GM12878 (cell line): ENCODE data around the gene RALGPS1. TPM values are rescaled to one million over a fixed set of nuclear protein-coding genes. Genes with fewer than 3 reads are reported as not detected.

Experiments
- ATAC-seq: fragments of 200-7000 bp; cut with Tn5 transposase; 3 replicates; pipeline ENCODE4 v1.9.1; 2020; ENCODE audit warnings: mild to moderate bottlenecking, moderate library complexity
- BruUV-seq: library from RNA; stranded (reverse); fragments of 400-500 nt; replicated peaks from 2 replicates; lab custom pipeline; 2021; lab: Mats Ljungman, UMichigan
- CTCF ChIA-PET: fragments of 300-600 bp; sonication (Branson Sonifier 250); formaldehyde crosslinking; extraction: SDS; loops from one replicate; lab custom pipeline; 2021; ENCODE audit warnings: inconsistent platforms; lab: Yijun Ruan, JAX
- POLR2A ChIA-PET: fragments of 350-600 bp; formaldehyde crosslinking; extraction: SDS; loops from one replicate; lab custom pipeline; 2021; ENCODE audit warnings: inconsistent platforms; lab: Charles Lee
- RAD21 ChIA-PET: fragments of 300-600 bp; sonication (Branson Sonifier 250); formaldehyde crosslinking; loops from one replicate; lab custom pipeline; 2023; ENCODE audit warnings: antibody characterized with exemption; ENCODE audit not compliant: unreplicated experiment; lab: Charles Lee
- SMC1A ChIA-PET: fragments of 300-600 bp; sonication (Branson Sonifier 250); formaldehyde crosslinking; loops from one replicate; lab custom pipeline; 2023; ENCODE audit not compliant: unreplicated experiment, uncharacterized antibody; lab: Charles Lee
- DNase-seq: peaks from one replicate; pipeline ENCODE4 v3.0.0-alpha.2; 2011; ENCODE audit warnings: low read depth, low spot score
- FAIRE-seq: peaks from 3 replicates; lab custom pipeline; 2011; peaks lifted over from hg19 to GRCh38; lab: Jason Lieb, UNC
- H2AFZ ChIP-seq: 2 replicates; pipeline ENCODE4 v1.6.0; 2011; ENCODE audit warnings: low read depth, low read length, control low read depth; ENCODE audit not compliant: control insufficient read depth
- H3K27ac ChIP-seq: 2 replicates; pipeline ENCODE4 v1.5.1; 2011; ENCODE audit warnings: control low read depth; ENCODE audit not compliant: control insufficient read depth, insufficient read depth
- H3K27me3 ChIP-seq, 2 experiments: replicated peaks in 1 of 2; 2 replicates each; pipeline versions ENCODE4 v1.6.0 to v1.6.1; 2011; ENCODE audit warnings: low read length in 1 of 2; ENCODE audit not compliant: control insufficient read depth in 2 of 2, insufficient read depth in 2 of 2
- H3K36me3 ChIP-seq, 2 experiments: 2 replicates each; pipeline ENCODE4 v1.5.1; 2011; ENCODE audit warnings: low read length in 1 of 2; ENCODE audit not compliant: control insufficient read depth in 2 of 2, insufficient read depth in 2 of 2
- H3K4me1 ChIP-seq: 2 replicates; pipeline ENCODE4 v1.6.1; 2011; ENCODE audit warnings: mild to moderate bottlenecking, low read length, moderate library complexity, mixed read lengths; ENCODE audit not compliant: control insufficient read depth, insufficient read depth
- H3K4me2 ChIP-seq: 2 replicates; pipeline ENCODE4 v1.6.0; 2011; ENCODE audit warnings: control low read depth; ENCODE audit not compliant: control insufficient read depth, insufficient read depth
- H3K4me3 ChIP-seq: fragments of 200-600 bp; sonication (generic); 2 replicates; pipeline ENCODE4 v1.5.1; 2016
- H3K79me2 ChIP-seq: 2 replicates; pipeline ENCODE4 v1.6.0; 2011; ENCODE audit warnings: low read length; ENCODE audit not compliant: control insufficient read depth, insufficient read depth
- H3K9ac ChIP-seq: 2 replicates; pipeline ENCODE4 v1.8.0; 2011; ENCODE audit warnings: low read length, control low read depth, mixed read lengths; ENCODE audit not compliant: control insufficient read depth, insufficient read depth
- H3K9me3 ChIP-seq: replicated peaks from 3 replicates; pipeline ENCODE4 v1.5.1; 2011; ENCODE audit warnings: mild to moderate bottlenecking, low read length; ENCODE audit not compliant: control insufficient read depth, insufficient read depth
- H4K20me1 ChIP-seq: 2 replicates; pipeline ENCODE4 v1.6.0; 2011; ENCODE audit not compliant: control insufficient read depth, insufficient read depth
- ASH2L ChIP-seq: fragments of 300-600, 200-600 bp; sonication (generic); IDR thresholded peaks from 2 replicates; pipeline ENCODE4 v1.6.1; 2017; ENCODE audit warnings: low read depth, mild to moderate bottlenecking, borderline replicate concordance
- ESRRA ChIP-seq: IDR thresholded peaks from 2 replicates; pipeline ENCODE4 v1.6.1; 2012; ENCODE audit warnings: mild to moderate bottlenecking, low read length, improper control_type of control experiment
- FOXK2 ChIP-seq: fragments of 450-650 bp; IDR thresholded peaks from 2 replicates; pipeline ENCODE4 v1.6.1; 2017; ENCODE audit warnings: mild to moderate bottlenecking, moderate library complexity
- FOXM1 ChIP-seq: IDR thresholded peaks from 2 replicates; pipeline ENCODE4 v1.6.1; 2012; ENCODE audit warnings: low read depth, mild to moderate bottlenecking, inconsistent platforms, low read length, moderate library complexity
- GABPA ChIP-seq: IDR thresholded peaks from 2 replicates; pipeline ENCODE4 v1.6.1; 2014; ENCODE audit warnings: antibody characterized with exemption, low read depth, mild to moderate bottlenecking, inconsistent platforms
- GATAD2B ChIP-seq: fragments of 450-650 bp; conservative IDR thresholded peaks from 2 replicates; pipeline ENCODE4 v1.6.1; 2017; ENCODE audit warnings: low read depth, mild to moderate bottlenecking, moderate library complexity
- HDGF ChIP-seq: fragments of 450-650 bp; IDR thresholded peaks from 2 replicates; pipeline ENCODE4 v1.6.1; 2016; ENCODE audit warnings: antibody characterized with exemption
- LARP7 ChIP-seq: fragments of 450-650 bp; IDR thresholded peaks from 2 replicates; pipeline ENCODE4 v1.6.1; 2017; ENCODE audit warnings: mild to moderate bottlenecking
- MXI1 ChIP-seq: fragments of 150-350 bp; IDR thresholded peaks from 2 replicates; pipeline ENCODE4 v1.6.1; 2011; ENCODE audit warnings: low read depth, mild to moderate bottlenecking, inconsistent platforms, low read length, improper control_type of control experiment
- NFYB ChIP-seq: IDR thresholded peaks from 2 replicates; pipeline ENCODE4 v1.6.1; 2011; ENCODE audit warnings: low read depth, mild to moderate bottlenecking, low read length, improper control_type of control experiment, moderate library complexity; ENCODE audit not compliant: insufficient read depth
- RAD21 ChIP-seq: IDR thresholded peaks from 2 replicates; pipeline ENCODE4 v1.6.1; 2011; ENCODE audit warnings: mild to moderate bottlenecking, low read depth, low read length, moderate library complexity; ENCODE audit not compliant: insufficient read depth
- RELA ChIP-seq: fragments of 450-650 bp; IDR thresholded peaks from 2 replicates; pipeline ENCODE4 v1.8.0; 2014; ENCODE audit warnings: borderline replicate concordance; ENCODE audit not compliant: partially characterized antibody
- RELB ChIP-seq: fragments of 450-650 bp; IDR thresholded peaks from 2 replicates; pipeline ENCODE4 v1.6.1; 2017; ENCODE audit warnings: low read depth, mild to moderate bottlenecking, moderate library complexity
- RUNX3 ChIP-seq: IDR thresholded peaks from 2 replicates; pipeline ENCODE4 v1.6.1; 2012; ENCODE audit warnings: low read length, inconsistent platforms
- SMAD1 ChIP-seq: fragments of 450-650 bp; IDR thresholded peaks from 2 replicates; pipeline ENCODE4 v1.6.1; 2018; ENCODE audit warnings: mild to moderate bottlenecking, low read depth; ENCODE audit not compliant: partially characterized antibody
- SPI1 ChIP-seq: IDR thresholded peaks from 2 replicates; pipeline ENCODE4 v1.6.1; 2011; ENCODE audit warnings: low read depth, mild to moderate bottlenecking, low read length, moderate library complexity, borderline replicate concordance; ENCODE audit not compliant: insufficient read depth
- STAT1 ChIP-seq: fragments of 450-650 bp; conservative IDR thresholded peaks from 2 replicates; pipeline ENCODE4 v1.6.1; 2014; ENCODE audit warnings: antibody characterized with exemption, mild to moderate bottlenecking
- TCF12 ChIP-seq: IDR thresholded peaks from 2 replicates; pipeline ENCODE4 v1.6.1; 2011; ENCODE audit warnings: low read depth, mild to moderate bottlenecking, low read length
- ZNF274 ChIP-seq: IDR thresholded peaks from one replicate; pipeline ENCODE4 v1.8.0; 2011; ENCODE audit not compliant: insufficient read length, insufficient read depth
- ZSCAN29 ChIP-seq: fragments of 450-650 bp; IDR thresholded peaks from 2 replicates; pipeline ENCODE4 v1.6.1; 2017; ENCODE audit warnings: mild to moderate bottlenecking, moderate library complexity
- WGBS: methylation state at CpG from one replicate; pipeline ENCODE4 v1.1.6; 2016; ENCODE audit warnings: low lambda C conversion rate; ENCODE audit not compliant: insufficient replicate concordance, insufficient coverage; ENCODE audit errors: missing lambda C conversion rate; 5-methylcytosine and 5-hydroxymethylcytosine counted together
- in situ Hi-C: fragments of 300-500 bp; cut with MboI; formaldehyde crosslinking; loops from 9 replicates; pipeline ENCODE4 v1.14.3; 2018; ENCODE audit warnings: mixed read lengths
- intact Hi-C: fragments of 100-400 bp; cut with micrococcal nuclease; formaldehyde crosslinking; loops from one replicate; pipeline ENCODE4 v1.14.2; 2022; ENCODE audit not compliant: unreplicated experiment
- polyA plus RNA-seq, 11 experiments: library from polyadenylated mRNA; depleted of rRNA in 4 of 11; unstranded in 6 of 11; stranded (reverse) in 5 of 11; fragments of >200 nt; fragmentation: Nextera tagmentation in 4 of 11; fragmentation: Illumina TruSeq in 1 of 11; extraction: Ambion mirVana in 4 of 11; extraction: Trizol in 1 of 11; gene quantifications; 1 replicate in 1 of 11; 2 replicates in 10 of 11; pipeline versions ENCODE4 v1.2.1 to v1.2.3, GENCODE V29; 2011 to 2016; ENCODE audit warnings: inconsistent platforms in 2 of 11, missing spikeins in 2 of 11, low read depth in 1 of 11
- total RNA-seq, 4 experiments: library from RNA; depleted of rRNA in 3 of 4; stranded (reverse); fragments of >200 nt in 3 of 4; fragmentation: Illumina TruSeq in 1 of 4; extraction: Trizol in 1 of 4; gene quantifications; 2 replicates each; pipeline versions ENCODE4 v1.2.1 to v1.2.3, GENCODE V29; 2013 to 2021

The RALGPS1 gene
- total and polyA plus RNA-seq, 10 of the 15 experiments (the other 5 are each of a cell fraction or from before 2014, with no cell fraction given), result 0.13 to 5.6 (median 2.7) TPM

- Histone ChIP-seq H3K79me2 (no peaks in the 10 kb centered on the region), H3K36me3 (no peaks in the 10 kb centered on the region; a peak in 1 of 4 replicates), H3K4me2 (no peak overlapping the region), H3K27me3 (no peaks in the 10 kb centered on the region), H3K9me3 (no peaks in the 10 kb centered on the region), H3K9ac (no peak overlapping the region), H3K4me1 (peaks cover 5% of the 10 kb centered on the region), H3K27ac (no peak overlapping the region), H4K20me1 (no peaks in the 10 kb centered on the region), H3K4me3 (no peak overlapping the region), H2AFZ (no peak overlapping the region)
- ChIA-PET CTCF (interaction anchor here (0.8 to 3.2 kb wide), 12 partner anchors 9 to 119 kb away, joined by 3 to 13 read pairs (median 4); no protein-coding TSS in a partner anchor), POLR2A (interaction anchor here (0.7 to 4.4 kb wide), 10 partner anchors 11 to 125 kb away, joined by 3 to 38 read pairs (median 6); no protein-coding TSS in a partner anchor), SMC1A (interaction anchor here (0.6 to 9.2 kb wide), 30 partner anchors 8 to 139 kb away, joined by 3 to 92 read pairs (median 6); no protein-coding TSS in a partner anchor), RAD21 (interaction anchor here (0.7 to 6.2 kb wide), 18 partner anchors 11 to 139 kb away, joined by 3 to 72 read pairs (median 7); partner anchors contain the start of gene ANGPTL2)
- FAIRE-seq (no peak), ATAC-seq (peak; percentile 82), DNase-seq (peak; percentile 49)
- BruUV-seq, result no TSS peak
- in situ Hi-C loops, result no loop called here
- intact Hi-C loops, result no loop called here
- WGBS, result 14% methylated on average over 4 of the region's 4 CpGs
- TF ChIP-seq TCF12, result 0 out of 2 replicates have a peak, but pooled peaks have one; percentile 58
- peak; percentile 92 for TF ChIP-seq GATAD2B
- TF ChIP-seq RAD21, result no peak
- TF ChIP-seq RELB, result peak; percentile 71; the same call in 1 of the 2 replicates
- no peak for TF ChIP-seq ASH2L
- TF ChIP-seq GABPA, result no peak
- no peak for TF ChIP-seq SPI1
- TF ChIP-seq FOXK2, result no peak
- no peak for TF ChIP-seq MXI1
- TF ChIP-seq HDGF, result no peak
- peak; percentile 47 for TF ChIP-seq SMAD1
- no peak for TF ChIP-seq NFYB
- TF ChIP-seq STAT1, result no peak
- TF ChIP-seq FOXM1, result no peak
- no peak for TF ChIP-seq ZNF274
- no peak for TF ChIP-seq LARP7
- TF ChIP-seq ZSCAN29, result no peak
- no peak for TF ChIP-seq RELA
- no peak for TF ChIP-seq ESRRA
- TF ChIP-seq RUNX3, result no peak
These were observed 145.3 kb downstream of the RALGPS1 start for GRCh38 chr9:127059765-127060361.
